ENCODE measurements around the gene C6orf58. TPM values are rescaled to one million over a fixed set of nuclear protein-coding genes. Genes with fewer than 3 reads are reported as not detected.

The C6orf58 gene
- 0.11 TPM in 1 of 2 replicates, not detected in the other for total RNA-seq

DNA sequence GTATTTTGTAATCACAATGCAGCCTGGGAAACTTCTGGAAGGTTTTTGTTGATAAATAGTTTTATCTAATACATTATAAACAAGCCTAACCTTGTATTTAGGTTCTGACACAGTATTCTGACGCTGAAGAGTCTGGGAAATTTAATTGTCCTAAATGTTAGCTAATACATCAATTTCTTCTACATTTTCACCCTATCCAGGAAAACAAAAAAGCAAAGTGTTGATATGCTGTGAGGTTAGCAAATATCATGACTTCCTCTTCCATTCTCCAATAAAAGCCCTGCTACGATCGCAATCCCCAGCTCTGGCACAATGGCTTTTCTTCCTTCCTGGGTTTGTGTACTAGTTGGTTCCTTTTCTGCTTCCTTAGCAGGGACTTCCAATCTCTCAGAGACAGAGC is at the start of gene C6orf58:
Gene C6orf58, plus strand, starts transcription at position 301 of the 400 bp plus-strand sequence. Its CDS starts 12 bp downstream, at position 313.

Other genes with a start within 250 kb of the C6orf58 start
- 45.0 and 69.5 TPM in 2 replicates for gene ECHDC1, start 233.6 kb upstream of the C6orf58 start, total RNA-seq
- not detected in 2 replicates for gene KIAA0408, start 117.8 kb upstream of the C6orf58 start, total RNA-seq